PC-3 (cell line): ENCODE results near the gene PTK6.

Source experiments
- EZH2 ChIP-seq: fragments of 300-600 bp; sonication (generic); IDR thresholded peaks from one replicate; pipeline ENCODE4 v1.6.1; 2017; ENCODE audit warnings: antibody characterized with exemption, mild to moderate bottlenecking, low read length; ENCODE audit not compliant: unreplicated experiment
- EZH2phosphoT487 ChIP-seq: fragments of 300-600 bp; sonication (generic); IDR thresholded peaks from 2 replicates; pipeline ENCODE4 v1.6.1; 2018; ENCODE audit warnings: mild to moderate bottlenecking, antibody characterized with exemption, low read length, borderline replicate concordance
- TF ChIP-seq, protein P1 (sequence below): fragments of 300-600 bp; sonication (generic); conservative IDR thresholded peaks from 2 replicates; pipeline ENCODE4 v1.5.1; 2017; ENCODE audit warnings: antibody characterized with exemption, low read depth, mild to moderate bottlenecking, low read length

DNA sequence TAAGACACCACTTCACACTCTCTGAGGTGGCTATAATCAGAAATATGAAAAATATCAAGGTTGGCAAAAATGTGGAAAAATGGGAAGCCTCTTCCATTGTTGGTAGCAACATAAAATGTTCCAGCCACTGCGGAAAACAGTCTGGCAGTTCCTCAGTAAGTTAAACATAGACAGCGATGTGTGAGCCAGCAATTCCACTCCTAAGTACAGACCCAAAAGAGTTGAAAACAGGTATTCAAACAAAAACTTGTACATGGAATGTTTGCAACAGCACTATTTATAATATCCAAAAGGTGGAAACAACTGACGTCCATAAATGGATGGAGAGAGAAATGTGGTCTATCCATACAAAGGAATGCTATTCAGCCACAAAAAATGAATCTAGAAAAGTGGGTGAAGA, 24.0 kb downstream of the PTK6 start:
- TF ChIP-seq, protein P1, sequence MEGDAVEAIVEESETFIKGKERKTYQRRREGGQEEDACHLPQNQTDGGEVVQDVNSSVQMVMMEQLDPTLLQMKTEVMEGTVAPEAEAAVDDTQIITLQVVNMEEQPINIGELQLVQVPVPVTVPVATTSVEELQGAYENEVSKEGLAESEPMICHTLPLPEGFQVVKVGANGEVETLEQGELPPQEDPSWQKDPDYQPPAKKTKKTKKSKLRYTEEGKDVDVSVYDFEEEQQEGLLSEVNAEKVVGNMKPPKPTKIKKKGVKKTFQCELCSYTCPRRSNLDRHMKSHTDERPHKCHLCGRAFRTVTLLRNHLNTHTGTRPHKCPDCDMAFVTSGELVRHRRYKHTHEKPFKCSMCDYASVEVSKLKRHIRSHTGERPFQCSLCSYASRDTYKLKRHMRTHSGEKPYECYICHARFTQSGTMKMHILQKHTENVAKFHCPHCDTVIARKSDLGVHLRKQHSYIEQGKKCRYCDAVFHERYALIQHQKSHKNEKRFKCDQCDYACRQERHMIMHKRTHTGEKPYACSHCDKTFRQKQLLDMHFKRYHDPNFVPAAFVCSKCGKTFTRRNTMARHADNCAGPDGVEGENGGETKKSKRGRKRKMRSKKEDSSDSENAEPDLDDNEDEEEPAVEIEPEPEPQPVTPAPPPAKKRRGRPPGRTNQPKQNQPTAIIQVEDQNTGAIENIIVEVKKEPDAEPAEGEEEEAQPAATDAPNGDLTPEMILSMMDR = no peak
- no peak for TF ChIP-seq EZH2
- no peak for TF ChIP-seq EZH2phosphoT487
